ENCODE measurements around the gene WWTR1. TPM values are rescaled to one million over a fixed set of nuclear protein-coding genes. Genes with fewer than 3 reads are reported as not detected.

The WWTR1 gene
- total and polyA plus RNA-seq, 5 donors from 2014 or later: 0.33 to 2.0 (median 1.6) TPM

DNA sequence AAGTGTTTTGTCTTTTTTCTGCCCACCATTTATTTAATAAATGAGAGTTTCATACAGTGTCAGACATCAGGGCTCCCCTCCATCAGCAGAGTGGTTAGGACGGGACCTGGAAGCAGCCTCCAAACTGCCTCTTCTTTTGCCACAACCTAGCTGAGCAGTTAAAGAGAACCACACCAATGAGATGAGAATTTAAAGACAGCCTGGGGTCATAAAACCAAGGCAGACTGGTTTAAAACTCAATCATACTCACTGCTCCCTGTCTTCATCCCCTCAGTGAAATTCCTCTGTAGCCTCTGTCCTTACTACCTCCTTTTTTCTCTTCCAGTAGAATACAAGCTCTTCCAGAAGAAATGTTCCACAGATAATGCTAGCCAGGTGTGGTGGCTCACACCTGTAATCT lies 78.7 kb downstream of the WWTR1 start:
- Histone ChIP-seq H3K9me3 (ENCODE audit: control insufficient read depth in 2 of 2, low read length in 2 of 2) (no peaks in the 10 kb centered on the region), H3K27ac (ENCODE audit: insufficient read depth, low read length, poor library complexity, severe bottlenecking) (no peak overlapping the region), H3K4me3 (ENCODE audit: low read depth, low read length) (no peak overlapping the region), H3K36me3 (ENCODE audit: control insufficient read depth, insufficient read depth, low read length) (no peaks in the 10 kb centered on the region), H3K27me3 (ENCODE audit: control insufficient read depth, insufficient read depth, low read length) (no peaks in the 10 kb centered on the region), H3K4me1 (ENCODE audit: control insufficient read depth, insufficient read depth, low read length, poor library complexity, severe bottlenecking) (peaks cover 2% of the 10 kb centered on the region)
- ATAC-seq (ENCODE audit: low read depth in 2 of 2) (no peak), DNase-seq (no peak)
- peaks cover 3% of the 10 kb centered on the region for H3K27me3 Mint-ChIP-seq
- peaks cover 0 to 2% (median 0%) of the 10 kb centered on the region in 7 donors for H3K9me3 Mint-ChIP-seq
- peaks cover 11 to 43% (median 21%) of the 10 kb centered on the region in 4 donors for H3K4me1 Mint-ChIP-seq
- H3K27ac Mint-ChIP-seq: peak overlapping the region in 1 of 3 donors; percentile 68
- H3K36me3 Mint-ChIP-seq: no peaks in the 10 kb centered on the region
- H3K4me3 Mint-ChIP-seq: no peak overlapping the region

DNA sequence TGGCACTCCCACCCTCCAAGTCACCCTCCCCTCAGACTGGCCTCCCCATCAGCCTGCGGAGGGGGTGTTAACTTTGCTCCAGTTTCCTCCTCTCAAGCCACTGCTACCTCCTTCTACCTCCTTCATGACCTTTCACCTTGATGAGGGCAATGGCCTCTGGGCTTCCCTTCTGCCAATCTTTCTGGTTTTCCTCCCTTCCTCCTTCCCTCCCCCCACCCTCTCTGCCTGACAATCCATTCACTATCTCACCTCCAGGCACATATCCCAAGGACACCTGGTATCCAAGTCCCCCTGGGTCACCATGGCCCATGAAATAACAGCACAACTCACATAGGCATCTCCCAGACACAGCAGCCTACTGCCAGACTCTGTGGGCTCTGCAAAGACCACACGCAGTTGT lies 80.0 kb downstream of the WWTR1 start:
- H3K27me3 ChIP-seq (ENCODE audit: control insufficient read depth, insufficient read depth, low read length): no peaks in the 10 kb centered on the region
- Mint-ChIP-seq H3K36me3 (no peaks in the 10 kb centered on the region), H3K27me3 (no peaks in the 10 kb centered on the region), H3K27ac (no peak overlapping the region), H3K4me3 (no peak overlapping the region), H3K4me1 (peaks cover 11 to 57% (median 24%) of the 10 kb centered on the region in 4 donors), H3K9me3 (peaks cover 0 to 2% (median 0%) of the 10 kb centered on the region in 7 donors)
- no peak overlapping the region for H3K4me3 ChIP-seq (ENCODE audit: low read depth, low read length)
- ATAC-seq (ENCODE audit: low read depth in 2 of 2): no peak
- H3K27ac ChIP-seq (ENCODE audit: insufficient read depth, low read length, poor library complexity, severe bottlenecking): no peak overlapping the region
- H3K36me3 ChIP-seq (ENCODE audit: control insufficient read depth, insufficient read depth, low read length): no peaks in the 10 kb centered on the region
- H3K9me3 ChIP-seq (ENCODE audit: control insufficient read depth in 2 of 2, low read length in 2 of 2): no peaks in the 10 kb centered on the region
- no peak for DNase-seq
- H3K4me1 ChIP-seq (ENCODE audit: control insufficient read depth, insufficient read depth, low read length, poor library complexity, severe bottlenecking): peaks cover 3% of the 10 kb centered on the region

DNA sequence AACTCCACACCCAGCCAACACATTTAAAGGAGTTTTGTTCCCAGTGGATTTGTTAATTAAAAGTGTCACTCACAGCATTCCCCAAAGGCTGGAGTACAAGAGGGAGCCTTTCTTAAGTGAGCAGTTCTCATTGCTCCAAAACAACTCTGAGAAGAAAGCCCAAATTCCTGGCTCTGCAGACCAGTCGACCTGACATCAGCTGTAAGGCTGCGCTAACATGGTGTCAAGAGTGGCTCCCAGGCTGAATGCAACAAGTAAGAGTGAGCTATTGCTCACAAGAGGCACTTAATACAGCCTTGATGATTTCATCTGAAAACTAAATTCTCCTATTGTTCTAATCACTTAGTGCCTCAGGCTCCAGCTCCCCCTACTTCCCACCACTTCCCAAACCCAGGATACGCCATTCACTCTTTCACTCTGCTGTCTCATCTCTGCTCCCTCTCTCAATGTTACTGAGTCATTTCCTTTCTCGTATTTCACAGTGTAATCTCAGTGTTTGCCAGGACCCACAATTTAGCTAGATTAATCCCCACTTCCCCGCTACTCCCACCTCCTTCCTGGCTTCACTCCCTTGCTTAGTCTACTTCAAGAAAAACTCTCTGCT lies 81.8 kb downstream of the WWTR1 start:
- no peak for DNase-seq
- peak overlapping the region in 2 of 3 donors; percentile 24 to 74 for H3K27ac Mint-ChIP-seq

DNA sequence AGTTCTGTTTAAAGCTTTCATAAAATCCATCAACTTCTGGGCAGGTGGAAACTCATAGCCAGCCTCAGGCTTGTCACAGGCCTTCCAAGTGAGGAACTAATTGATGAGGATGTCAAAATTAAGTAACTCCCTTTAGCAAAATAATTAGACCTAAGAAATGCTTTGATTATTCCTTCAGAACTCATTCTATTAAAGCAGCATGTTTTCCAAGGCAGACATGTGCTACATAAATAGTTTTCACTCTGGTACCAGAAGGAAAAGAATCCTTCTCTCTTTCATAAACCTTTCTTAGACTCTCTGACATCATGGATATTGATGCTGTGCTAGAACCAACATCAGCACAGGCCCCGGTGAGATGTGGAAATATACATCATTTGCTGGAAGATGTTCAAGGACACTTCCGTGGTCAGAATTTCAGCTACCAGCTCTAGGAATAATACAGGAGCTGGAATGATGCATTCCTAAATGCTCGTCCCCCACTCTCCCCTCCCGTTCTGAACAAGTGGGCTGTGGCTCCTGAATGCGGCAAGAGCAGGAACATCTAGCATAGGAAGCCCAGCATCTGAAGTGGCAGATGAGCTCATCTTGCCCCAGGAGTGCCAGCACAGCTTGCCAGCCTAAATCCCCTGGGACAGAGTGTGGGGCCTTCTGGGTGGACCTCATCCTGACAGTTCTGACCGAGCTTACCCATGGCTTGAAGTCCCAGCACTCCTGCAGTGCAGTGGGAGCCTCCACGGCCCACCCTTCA lies 82.4 kb downstream of the WWTR1 start:
- Mint-ChIP-seq H3K36me3 (no peaks in the 10 kb centered on the region), H3K27me3 (no peaks in the 10 kb centered on the region), H3K4me1 (peaks cover 6 to 46% (median 20%) of the 10 kb centered on the region in 4 donors), H3K4me3 (no peak overlapping the region), H3K9me3 (peaks cover 0 to 2% (median 0%) of the 10 kb centered on the region in 7 donors), H3K27ac (peak overlapping the region in 1 of 3 donors; percentile 74)
- H3K36me3 ChIP-seq (ENCODE audit: control insufficient read depth, insufficient read depth, low read length): no peaks in the 10 kb centered on the region
- H3K4me3 ChIP-seq (ENCODE audit: low read depth, low read length): no peak overlapping the region
- no peak overlapping the region for H3K27ac ChIP-seq (ENCODE audit: insufficient read depth, low read length, poor library complexity, severe bottlenecking)
- ATAC-seq (ENCODE audit: low read depth in 2 of 2) (no peak), DNase-seq (no peak)
- peaks cover 3% of the 10 kb centered on the region for H3K4me1 ChIP-seq (ENCODE audit: control insufficient read depth, insufficient read depth, low read length, poor library complexity, severe bottlenecking)
- no peaks in the 10 kb centered on the region for H3K9me3 ChIP-seq (ENCODE audit: control insufficient read depth in 2 of 2, low read length in 2 of 2)
- no peaks in the 10 kb centered on the region for H3K27me3 ChIP-seq (ENCODE audit: control insufficient read depth, insufficient read depth, low read length)

More for the DNA sequence above, 81.8 kb downstream of the WWTR1 start:
- Histone ChIP-seq H3K4me1 (ENCODE audit: control insufficient read depth, insufficient read depth, low read length, poor library complexity, severe bottlenecking) (peaks cover 3% of the 10 kb centered on the region), H3K27ac (ENCODE audit: insufficient read depth, low read length, poor library complexity, severe bottlenecking) (no peak overlapping the region), H3K9me3 (ENCODE audit: control insufficient read depth in 2 of 2, low read length in 2 of 2) (no peaks in the 10 kb centered on the region), H3K27me3 (ENCODE audit: control insufficient read depth, insufficient read depth, low read length) (no peaks in the 10 kb centered on the region), H3K36me3 (ENCODE audit: control insufficient read depth, insufficient read depth, low read length) (no peaks in the 10 kb centered on the region), H3K4me3 (ENCODE audit: low read depth, low read length) (no peak overlapping the region)
- Mint-ChIP-seq H3K36me3 (no peaks in the 10 kb centered on the region), H3K4me3 (no peak overlapping the region), H3K27me3 (no peaks in the 10 kb centered on the region), H3K4me1 (peaks cover 9 to 53% (median 21%) of the 10 kb centered on the region in 4 donors), H3K9me3 (peaks cover 0 to 2% (median 0%) of the 10 kb centered on the region in 7 donors)
- ATAC-seq (ENCODE audit: low read depth in 2 of 2): no peak

DNA sequence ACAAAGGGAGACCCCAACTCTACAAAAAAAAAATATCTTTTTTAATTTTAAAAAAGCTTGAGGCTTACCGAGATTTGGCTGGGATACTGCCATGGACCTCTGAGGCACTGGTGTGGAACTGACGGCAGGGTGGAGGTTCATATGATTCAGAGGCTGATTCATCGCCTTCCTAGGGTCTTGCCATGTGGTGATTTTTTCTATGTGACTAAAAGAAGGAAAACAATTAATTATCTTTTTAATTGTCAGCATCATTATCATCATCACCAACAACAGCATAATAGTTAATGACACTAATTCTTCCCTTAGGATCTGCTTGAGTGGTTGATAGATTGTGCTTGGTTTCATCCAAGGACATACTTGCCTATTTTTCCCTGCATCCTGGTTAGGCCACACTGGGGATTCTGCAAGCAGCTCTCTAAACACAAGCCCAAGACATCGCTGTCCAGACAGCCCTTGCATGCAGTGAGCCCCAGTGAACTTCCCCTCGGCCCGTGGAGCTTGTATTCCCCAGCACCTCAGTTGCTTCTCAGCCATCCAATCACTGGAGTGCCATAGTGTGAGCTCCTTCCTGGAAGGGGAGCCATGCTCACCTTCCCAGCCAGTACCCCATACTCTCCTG lies 84.9 kb downstream of the WWTR1 start:
- H3K36me3 Mint-ChIP-seq: no peaks in the 10 kb centered on the region
- H3K27ac Mint-ChIP-seq: no peak overlapping the region

DNA sequence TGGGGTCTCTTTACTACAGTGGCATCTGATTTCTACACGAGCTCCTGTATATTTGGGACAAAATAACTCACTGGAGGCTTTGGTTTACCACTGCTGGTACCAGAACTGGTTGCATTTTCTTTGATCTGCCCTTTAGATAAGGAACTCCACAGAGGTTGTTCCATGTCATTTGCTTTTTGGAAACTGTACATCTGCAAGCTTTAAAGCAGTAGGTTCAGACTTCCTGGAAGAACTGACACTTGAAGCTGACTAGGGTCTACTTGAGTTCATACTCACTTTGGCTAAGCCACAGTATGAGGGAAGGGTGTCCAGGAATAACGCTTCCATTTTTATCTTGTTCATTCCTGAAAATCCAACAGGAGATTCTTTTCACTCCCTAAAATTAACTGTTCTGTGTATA lies 86.4 kb downstream of the WWTR1 start:
- Mint-ChIP-seq H3K4me3 (no peak overlapping the region), H3K36me3 (no peaks in the 10 kb centered on the region), H3K27me3 (no peaks in the 10 kb centered on the region), H3K4me1 (peaks cover 4 to 29% (median 16%) of the 10 kb centered on the region in 4 donors), H3K9me3 (peaks cover 0 to 2% (median 0%) of the 10 kb centered on the region in 7 donors), H3K27ac (no peak overlapping the region)
- Histone ChIP-seq H3K36me3 (ENCODE audit: control insufficient read depth, insufficient read depth, low read length) (no peaks in the 10 kb centered on the region), H3K9me3 (ENCODE audit: control insufficient read depth in 2 of 2, low read length in 2 of 2) (no peaks in the 10 kb centered on the region), H3K27me3 (ENCODE audit: control insufficient read depth, insufficient read depth, low read length) (peaks cover 2% of the 10 kb centered on the region), H3K4me3 (ENCODE audit: low read depth, low read length) (no peak overlapping the region), H3K4me1 (ENCODE audit: control insufficient read depth, insufficient read depth, low read length, poor library complexity, severe bottlenecking) (peaks cover 3% of the 10 kb centered on the region), H3K27ac (ENCODE audit: insufficient read depth, low read length, poor library complexity, severe bottlenecking) (no peak overlapping the region)
- DNase-seq: no peak
- no peak for ATAC-seq (ENCODE audit: low read depth in 2 of 2)

More for the DNA sequence above, 84.9 kb downstream of the WWTR1 start:
- no peak overlapping the region for H3K27ac ChIP-seq (ENCODE audit: insufficient read depth, low read length, poor library complexity, severe bottlenecking)
- H3K4me1 ChIP-seq (ENCODE audit: control insufficient read depth, insufficient read depth, low read length, poor library complexity, severe bottlenecking): peaks cover 3% of the 10 kb centered on the region
- Mint-ChIP-seq H3K4me3 (no peak overlapping the region), H3K27me3 (no peaks in the 10 kb centered on the region), H3K9me3 (peaks cover 0 to 2% (median 0%) of the 10 kb centered on the region in 7 donors), H3K4me1 (peaks cover 4 to 32% (median 16%) of the 10 kb centered on the region in 4 donors)
- H3K9me3 ChIP-seq (ENCODE audit: control insufficient read depth in 2 of 2, low read length in 2 of 2): no peaks in the 10 kb centered on the region
- DNase-seq (no peak), ATAC-seq (ENCODE audit: low read depth in 2 of 2) (no peak)
- no peak overlapping the region for H3K4me3 ChIP-seq (ENCODE audit: low read depth, low read length)
- no peaks in the 10 kb centered on the region for H3K27me3 ChIP-seq (ENCODE audit: control insufficient read depth, insufficient read depth, low read length)
- H3K36me3 ChIP-seq (ENCODE audit: control insufficient read depth, insufficient read depth, low read length): no peaks in the 10 kb centered on the region

DNA sequence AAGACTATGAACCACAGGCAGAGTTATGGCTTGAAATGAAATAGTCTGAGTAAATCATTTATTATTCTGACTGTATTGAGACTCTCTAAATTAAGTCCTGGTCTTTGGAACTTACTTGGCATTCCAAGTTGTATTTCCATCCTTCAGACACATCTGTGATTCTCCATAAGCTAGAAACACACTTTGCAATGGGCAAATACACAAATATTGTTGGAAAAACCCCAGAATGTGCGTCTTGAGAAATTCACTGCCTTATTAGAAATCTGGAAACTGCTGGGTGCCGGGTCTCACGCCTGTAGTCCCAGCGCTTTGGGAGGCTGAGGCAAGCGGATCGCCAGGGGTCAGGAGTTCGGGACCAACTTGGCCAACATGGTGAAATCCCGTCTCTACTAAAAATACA lies 87.8 kb downstream of the WWTR1 start:
- peaks cover 0 to 2% (median 0%) of the 10 kb centered on the region in 7 donors for H3K9me3 Mint-ChIP-seq

More for the DNA sequence above, 87.8 kb downstream of the WWTR1 start:
- no peak overlapping the region for H3K4me3 Mint-ChIP-seq
- Histone ChIP-seq H3K4me1 (ENCODE audit: control insufficient read depth, insufficient read depth, low read length, poor library complexity, severe bottlenecking) (peaks cover 3% of the 10 kb centered on the region), H3K27me3 (ENCODE audit: control insufficient read depth, insufficient read depth, low read length) (peaks cover 2% of the 10 kb centered on the region), H3K9me3 (ENCODE audit: control insufficient read depth in 2 of 2, low read length in 2 of 2) (no peaks in the 10 kb centered on the region), H3K4me3 (ENCODE audit: low read depth, low read length) (no peak overlapping the region), H3K27ac (ENCODE audit: insufficient read depth, low read length, poor library complexity, severe bottlenecking) (no peak overlapping the region), H3K36me3 (ENCODE audit: control insufficient read depth, insufficient read depth, low read length) (no peaks in the 10 kb centered on the region)
- H3K36me3 Mint-ChIP-seq: no peaks in the 10 kb centered on the region
- H3K4me1 Mint-ChIP-seq: peaks cover 4 to 18% (median 9%) of the 10 kb centered on the region in 4 donors
- H3K27me3 Mint-ChIP-seq: no peaks in the 10 kb centered on the region
- DNase-seq (no peak), ATAC-seq (ENCODE audit: low read depth in 2 of 2) (no peak)
- no peak overlapping the region for H3K27ac Mint-ChIP-seq

Measured in CD4-positive, CD25-positive, alpha-beta regulatory T cell (primary cell).